Measurements from ENCODE around the gene SEMA5A. TPM values are rescaled to one million over a fixed set of nuclear protein-coding genes. Genes with fewer than 3 reads are reported as not detected.

SEMA5A gene
- total RNA-seq, 4 donors from 2014 or later = 0.46 to 3.2 (median 1.7) TPM

DNA sequence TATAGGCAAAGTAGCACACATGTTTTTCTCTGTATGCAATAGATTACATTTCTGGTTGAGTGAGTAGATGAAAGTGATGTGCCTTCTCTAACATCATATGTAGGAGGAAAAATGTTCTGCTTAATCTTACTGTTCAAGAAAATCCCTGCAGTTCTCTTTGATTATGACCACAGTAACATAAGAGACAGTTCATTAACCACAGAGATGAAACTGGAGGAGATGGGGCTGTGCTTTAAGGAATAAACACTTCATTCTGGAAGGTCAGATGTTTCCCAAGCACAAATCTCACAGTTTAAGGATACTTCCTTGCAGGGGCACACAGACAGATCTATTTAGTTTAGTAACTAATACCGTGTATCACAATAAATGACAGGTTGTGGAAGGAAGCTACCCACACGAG, 150.2 kb downstream of the SEMA5A start:
- DNase-seq (no peak), ATAC-seq (no peak)
- TF ChIP-seq POLR2A (IDR thresholded peaks at IDR 0.05) (no peak), CTCF (IDR thresholded peaks at IDR 0.05 in 4 of 5, conservative IDR thresholded peaks at IDR 0.05 in 1 of 5) (no peak)
- intact Hi-C loops (cut with DNase I; ENCODE audit: low total_unique reads) = no loop called here
- in situ Hi-C loops (cut with MboI; ENCODE audit: low sequenced_read_pairs in 4 of 4) = no loop called here
- Histone ChIP-seq H3K4me1 (no peaks in the 10 kb centered on the region), H3K4me3 (no peak overlapping the region), H3K36me3 (no peaks in the 10 kb centered on the region), H3K9me3 (no peaks in the 10 kb centered on the region), H3K27ac (no peak overlapping the region), H3K27me3 (no peaks in the 10 kb centered on the region)

DNA sequence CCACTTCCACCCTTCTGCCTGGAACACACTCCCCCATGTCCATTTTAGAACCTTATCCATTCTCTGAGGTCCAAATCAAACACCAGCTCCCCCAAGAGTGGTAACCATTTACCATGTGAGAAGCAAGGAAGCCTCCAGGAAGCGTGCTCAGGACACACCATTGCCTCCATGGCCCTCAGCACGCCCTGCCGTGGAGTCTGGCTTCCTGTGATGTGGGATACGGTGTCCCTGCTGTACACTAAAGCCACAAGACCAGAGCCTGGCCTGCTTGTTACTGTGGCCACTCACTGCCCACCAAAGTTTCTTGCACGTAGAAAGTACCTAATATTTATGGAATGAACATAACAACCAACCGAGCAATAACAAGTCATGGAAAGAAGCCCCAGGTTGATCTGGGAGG, 151.7 kb downstream of the SEMA5A start:
- ATAC-seq = no peak
- DNase-seq = no peak
- Histone ChIP-seq H3K36me3 (no peaks in the 10 kb centered on the region), H3K4me3 (no peak overlapping the region), H3K27me3 (no peaks in the 10 kb centered on the region), H3K9me3 (no peaks in the 10 kb centered on the region), H3K4me1 (no peaks in the 10 kb centered on the region), H3K27ac (no peak overlapping the region)
- intact Hi-C loops (cut with DNase I; ENCODE audit: low total_unique reads) = no loop called here
- TF ChIP-seq CTCF (IDR thresholded peaks at IDR 0.05 in 4 of 5, conservative IDR thresholded peaks at IDR 0.05 in 1 of 5) (no peak), POLR2A (IDR thresholded peaks at IDR 0.05) (no peak)
- in situ Hi-C loops (cut with MboI; ENCODE audit: low sequenced_read_pairs in 4 of 4) = no loop called here

GRCh38 chr5:9392625-9393024, 153.2 kb downstream of the SEMA5A start:
- Histone ChIP-seq H3K36me3 (no peaks in the 10 kb centered on the region), H3K4me1 (no peaks in the 10 kb centered on the region), H3K27me3 (no peaks in the 10 kb centered on the region), H3K27ac (no peak overlapping the region), H3K4me3 (no peak overlapping the region), H3K9me3 (no peaks in the 10 kb centered on the region)
- intact Hi-C loops (cut with DNase I; ENCODE audit: low total_unique reads) (no loop called here), in situ Hi-C loops (cut with MboI; ENCODE audit: low sequenced_read_pairs in 4 of 4) (no loop called here)
- no peak for DNase-seq
- peak in 1 of 2 donors; percentile 72 for ATAC-seq
- no peak for TF ChIP-seq CTCF (IDR thresholded peaks at IDR 0.05 in 4 of 5, conservative IDR thresholded peaks at IDR 0.05 in 1 of 5)
- TF ChIP-seq POLR2A (IDR thresholded peaks at IDR 0.05) = no peak

GRCh38 chr5:9391080-9391479, 154.8 kb downstream of the SEMA5A start:
- Histone ChIP-seq H3K27ac (no peak overlapping the region), H3K36me3 (no peaks in the 10 kb centered on the region), H3K4me3 (no peak overlapping the region), H3K9me3 (no peaks in the 10 kb centered on the region), H3K27me3 (no peaks in the 10 kb centered on the region), H3K4me1 (no peaks in the 10 kb centered on the region)
- intact Hi-C loops (cut with DNase I; ENCODE audit: low total_unique reads) (no loop called here), in situ Hi-C loops (cut with MboI; ENCODE audit: low sequenced_read_pairs in 4 of 4) (no loop called here)
- TF ChIP-seq CTCF (IDR thresholded peaks at IDR 0.05 in 4 of 5, conservative IDR thresholded peaks at IDR 0.05 in 1 of 5) (no peak), POLR2A (IDR thresholded peaks at IDR 0.05) (no peak)
- ATAC-seq = no peak
- DNase-seq = no peak

GRCh38 chr5:9390113-9390512, 155.8 kb downstream of the SEMA5A start:
- in situ Hi-C loops (cut with MboI; ENCODE audit: low sequenced_read_pairs in 4 of 4) (no loop called here), intact Hi-C loops (cut with DNase I; ENCODE audit: low total_unique reads) (no loop called here)
- Histone ChIP-seq H3K9me3 (no peaks in the 10 kb centered on the region), H3K4me1 (no peaks in the 10 kb centered on the region), H3K4me3 (no peak overlapping the region), H3K27ac (no peak overlapping the region), H3K36me3 (no peaks in the 10 kb centered on the region), H3K27me3 (no peaks in the 10 kb centered on the region)
- TF ChIP-seq POLR2A (IDR thresholded peaks at IDR 0.05) (no peak), CTCF (IDR thresholded peaks at IDR 0.05 in 4 of 5, conservative IDR thresholded peaks at IDR 0.05 in 1 of 5) (no peak)
- ATAC-seq = no peak
- DNase-seq = no peak

Data from gastrocnemius medialis (tissue), 4 donors.